GM19372 (cell line): ENCODE results near the gene CCDC159.
"Not testable (repeated sequence)": the region's sequence is repeated elsewhere in the genome, so short reads cannot be mapped to it uniquely, and the experiment has no call there.

Experiments
- ATAC-seq: cut with Tn5 transposase; IDR thresholded peaks from one replicate; pipeline ENCODE4 v1.9.1; 2021; ENCODE audit warnings: mild to moderate bottlenecking, low read depth, moderate library complexity; ENCODE audit not compliant: unreplicated experiment

CCDC159 gene

GRCh38 chr19:11337080-11337479 is 9.2 kb upstream of the CCDC159 start:
- ATAC-seq = no peak

DNA sequence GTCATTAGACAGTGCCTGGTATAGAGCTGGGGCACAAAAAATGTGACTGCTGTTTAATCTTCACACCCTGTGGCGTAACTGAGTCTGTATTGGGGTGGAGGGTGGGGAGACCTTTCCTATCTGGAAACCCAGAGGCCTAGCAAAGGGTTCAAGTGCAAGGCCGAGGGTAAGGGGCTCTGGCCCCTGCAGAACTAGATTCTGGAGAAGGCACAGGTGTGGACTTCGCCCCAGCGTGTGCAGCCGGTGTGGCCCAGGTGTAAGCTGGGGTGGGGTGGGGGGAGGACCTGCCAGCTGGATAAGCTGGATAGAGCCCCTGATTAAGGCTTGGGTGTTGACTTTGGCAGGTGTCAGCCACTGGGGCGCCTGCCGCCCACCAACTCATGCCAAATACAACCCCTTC is 8.2 kb upstream of the CCDC159 start:
- no peak for ATAC-seq

DNA sequence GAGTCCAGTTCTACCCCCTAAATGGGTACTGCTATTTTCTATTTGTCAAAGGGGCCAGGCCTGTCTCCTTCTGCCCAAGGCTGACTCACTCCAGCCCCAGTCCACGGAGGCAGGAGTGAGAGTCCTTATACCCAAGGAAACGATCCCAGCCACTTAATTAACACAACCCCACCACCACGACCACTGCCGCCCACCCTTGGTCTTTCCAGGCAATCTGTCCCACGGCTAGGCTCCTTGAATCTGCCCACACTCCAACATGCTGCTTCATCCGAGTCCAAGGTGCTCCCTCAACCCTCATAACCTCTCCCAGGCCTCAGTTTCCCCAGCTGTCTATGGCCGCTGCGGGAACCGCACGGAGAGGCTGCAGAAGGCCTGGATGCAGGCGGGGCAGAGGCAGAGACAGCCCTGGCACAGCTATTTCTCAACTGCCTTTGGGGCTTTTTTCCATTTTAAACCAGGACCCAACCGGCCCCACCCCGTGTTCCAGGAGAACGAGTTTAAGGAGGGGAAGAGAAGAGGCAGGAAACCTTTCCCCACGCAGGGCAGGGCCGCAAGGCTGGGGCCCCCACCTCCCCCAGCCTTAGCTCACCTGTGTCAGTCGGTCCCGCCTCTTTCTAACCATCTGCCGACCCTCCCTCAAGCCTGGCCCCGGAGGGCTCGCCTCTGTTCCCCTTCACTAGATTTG is 7.6 kb upstream of the CCDC159 start:
- no peak for ATAC-seq

- no peak for ATAC-seq
These were observed 6.8 kb upstream of the CCDC159 start, which contains the start of gene RAB3D for GRCh38 chr19:11339254-11340098. TSS of gene RAB3D (minus strand) at chr19:11339657. CDS start at chr19:11337399, 2,258 bp downstream.

GRCh38 chr19:11340099-11340467 is 6.2 kb upstream of the CCDC159 start:
- ATAC-seq = not testable (repeated sequence)

- ATAC-seq = no peak
These were observed 3.9 kb upstream of the CCDC159 start for GRCh38 chr19:11342429-11342828.

- ATAC-seq = no peak
These were observed 1.1 kb upstream of the CCDC159 start for GRCh38 chr19:11345122-11345803.

DNA sequence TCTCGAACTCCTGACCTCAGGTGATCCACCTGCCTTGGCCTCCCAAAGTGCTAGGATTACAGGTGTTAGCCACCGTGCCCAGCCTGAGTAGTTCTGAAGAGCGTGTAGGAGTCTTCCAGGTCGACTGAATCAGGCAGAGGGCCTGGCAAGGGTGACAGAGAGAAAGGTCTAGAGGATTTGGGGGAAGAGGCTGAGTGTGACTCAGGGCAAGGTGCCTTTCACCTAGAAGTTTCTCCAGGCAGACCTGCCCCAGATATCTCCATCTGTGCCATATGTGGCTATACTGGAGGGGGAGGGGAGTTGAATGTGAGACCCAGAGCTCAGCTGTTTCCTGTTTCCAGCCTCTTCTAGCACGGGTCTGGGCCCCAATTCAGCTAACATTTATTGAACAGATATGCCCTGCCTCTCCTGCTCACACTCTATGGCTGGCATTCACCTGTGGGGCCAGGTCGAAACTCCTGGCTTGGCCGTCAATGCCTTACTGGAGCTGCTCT is 1.3 kb downstream of the CCDC159 start:
- no peak for ATAC-seq

DNA sequence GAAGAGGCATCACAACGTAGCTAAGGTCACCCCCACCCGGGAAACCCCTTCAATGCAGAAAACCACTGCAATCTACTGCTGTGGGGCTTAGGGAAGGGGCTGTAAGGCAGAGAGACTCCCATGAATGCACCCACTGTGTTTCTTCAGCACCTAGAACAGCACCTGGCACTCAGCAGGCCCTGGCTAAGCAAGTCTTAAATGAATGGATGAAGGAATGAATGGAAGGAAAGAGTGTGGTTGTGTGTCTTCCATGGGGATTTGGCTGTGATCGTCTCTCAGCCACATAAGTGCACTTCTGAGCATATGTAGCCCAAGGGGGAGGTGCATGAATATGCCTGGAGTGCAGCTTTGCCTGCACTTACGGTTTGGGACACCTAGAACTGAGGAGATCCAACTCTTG is 2.9 kb downstream of the CCDC159 start:
- no peak for ATAC-seq

- not testable (repeated sequence) for ATAC-seq
These were observed 7.8 kb downstream of the CCDC159 start for GRCh38 chr19:11354102-11354501.

- ATAC-seq = no peak
These were observed 9.1 kb downstream of the CCDC159 start, which contains the start of gene PLPPR2 for GRCh38 chr19:11355160-11356073. TSS of gene PLPPR2 (plus strand) at chr19:11355432. CDS start at chr19:11357674, 2,242 bp downstream.

DNA sequence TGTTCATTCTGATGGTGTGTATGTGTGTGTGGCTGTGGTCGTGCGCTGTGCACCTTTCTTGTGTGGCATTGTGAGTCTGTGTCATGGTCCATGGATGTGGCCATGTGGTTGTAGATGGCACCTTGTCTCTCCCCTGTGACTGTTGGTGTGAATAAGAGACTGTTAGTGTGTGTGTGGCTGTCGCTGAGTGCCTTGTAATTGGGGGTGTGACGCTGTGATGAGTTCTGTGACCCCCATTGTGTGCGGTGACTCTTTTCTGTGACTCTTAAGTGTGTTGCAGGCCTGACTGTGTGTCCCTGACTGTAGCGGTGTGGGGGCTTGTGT is 9.7 kb downstream of the CCDC159 start:
- no peak for ATAC-seq

- ATAC-seq = no peak
These were observed 10.6 kb downstream of the CCDC159 start for GRCh38 chr19:11356676-11357550.

DNA sequence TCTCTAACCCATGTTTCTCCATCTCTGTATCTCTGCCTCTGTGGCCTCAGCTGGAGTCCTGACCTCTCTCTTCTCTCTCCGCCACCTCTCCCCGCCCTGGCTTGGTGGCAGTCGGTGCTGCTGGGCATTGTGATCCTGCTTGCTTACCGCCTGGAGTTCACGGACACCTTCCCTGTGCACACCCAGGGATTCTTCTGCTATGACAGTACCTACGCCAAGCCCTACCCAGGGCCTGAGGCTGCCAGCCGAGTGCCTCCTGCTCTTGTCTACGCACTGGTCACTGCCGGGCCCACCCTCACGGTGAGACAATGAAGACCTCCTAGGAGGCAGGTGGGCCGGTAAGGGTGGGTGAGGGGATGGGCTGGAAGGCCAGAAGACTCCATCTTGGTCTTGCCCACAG is 13.1 kb downstream of the CCDC159 start:
- no peak for ATAC-seq

DNA sequence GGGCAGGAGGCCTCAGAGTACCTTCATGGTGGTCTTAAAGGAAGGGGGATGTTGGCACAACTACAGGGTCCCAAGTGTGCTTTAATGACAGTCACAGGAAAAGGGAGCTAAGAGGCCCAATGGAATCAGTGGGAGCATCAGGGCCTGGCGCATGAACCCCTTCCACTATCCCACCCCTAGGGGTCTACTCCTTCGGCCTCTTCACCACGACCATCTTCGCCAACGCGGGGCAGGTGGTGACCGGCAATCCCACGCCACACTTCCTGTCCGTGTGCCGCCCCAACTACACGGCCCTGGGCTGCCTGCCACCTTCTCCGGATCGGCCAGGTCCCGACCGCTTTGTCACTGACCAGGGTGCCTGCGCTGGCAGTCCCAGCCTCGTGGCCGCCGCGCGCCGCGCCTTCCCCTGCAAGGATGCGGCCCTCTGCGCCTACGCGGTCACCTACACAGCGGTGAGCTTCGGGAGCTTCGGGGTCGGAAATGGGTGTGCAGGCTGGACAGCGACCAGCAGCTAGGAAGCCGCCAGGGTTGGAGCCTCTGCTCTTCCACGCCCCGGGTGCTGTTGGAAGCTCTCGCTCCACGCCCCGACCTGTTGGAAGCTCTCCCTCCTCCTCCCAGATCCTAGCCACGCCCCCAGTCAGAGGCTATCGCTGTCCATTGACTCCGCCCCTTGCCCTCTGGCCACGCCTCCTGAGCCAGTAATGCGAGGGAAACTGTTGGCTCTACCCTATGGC is 14.9 kb downstream of the CCDC159 start:
- ATAC-seq = no peak

DNA sequence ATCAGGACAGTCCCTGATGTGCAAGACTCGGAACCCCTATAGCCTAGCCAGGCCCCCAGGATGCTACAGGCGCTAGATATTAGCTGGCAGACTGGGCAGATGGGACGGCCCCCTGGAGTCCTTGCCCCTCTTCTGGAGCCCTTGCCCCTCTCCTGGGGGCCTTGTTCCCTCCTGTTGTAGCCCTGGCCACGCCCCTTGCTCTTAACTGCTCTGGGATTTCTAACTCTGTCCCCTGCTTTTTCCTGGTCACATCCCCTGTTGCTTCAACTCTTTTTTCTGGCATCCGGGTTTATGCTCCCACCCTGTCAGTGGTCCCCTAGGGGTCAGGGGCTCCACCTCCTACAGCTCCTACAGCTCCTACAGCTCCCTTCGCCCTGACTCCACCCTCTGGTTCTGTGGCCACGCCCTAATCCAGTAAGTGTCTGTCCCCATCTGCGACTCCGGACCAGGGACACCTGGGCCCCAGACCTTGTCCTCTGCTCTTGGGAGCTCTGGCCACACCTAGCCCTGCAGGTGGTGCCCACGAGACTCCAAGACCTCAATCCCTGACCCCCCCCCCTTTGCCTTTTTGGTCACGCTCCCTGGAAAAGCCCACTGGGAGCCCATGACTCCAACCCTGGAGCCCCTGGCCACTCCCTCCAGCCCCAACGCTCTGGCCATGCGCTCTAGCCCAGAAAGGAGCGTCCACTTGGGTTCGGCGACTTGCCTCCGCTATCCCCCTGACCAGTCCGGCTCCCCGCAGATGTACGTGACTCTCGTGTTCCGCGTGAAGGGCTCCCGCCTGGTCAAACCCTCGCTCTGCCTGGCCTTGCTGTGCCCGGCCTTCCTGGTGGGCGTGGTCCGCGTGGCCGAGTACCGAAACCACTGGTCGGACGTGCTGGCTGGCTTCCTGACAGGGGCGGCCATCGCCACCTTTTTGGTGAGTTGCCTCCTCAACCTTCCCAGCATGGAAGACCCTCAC is 15.7 kb downstream of the CCDC159 start:
- ATAC-seq = no peak

DNA sequence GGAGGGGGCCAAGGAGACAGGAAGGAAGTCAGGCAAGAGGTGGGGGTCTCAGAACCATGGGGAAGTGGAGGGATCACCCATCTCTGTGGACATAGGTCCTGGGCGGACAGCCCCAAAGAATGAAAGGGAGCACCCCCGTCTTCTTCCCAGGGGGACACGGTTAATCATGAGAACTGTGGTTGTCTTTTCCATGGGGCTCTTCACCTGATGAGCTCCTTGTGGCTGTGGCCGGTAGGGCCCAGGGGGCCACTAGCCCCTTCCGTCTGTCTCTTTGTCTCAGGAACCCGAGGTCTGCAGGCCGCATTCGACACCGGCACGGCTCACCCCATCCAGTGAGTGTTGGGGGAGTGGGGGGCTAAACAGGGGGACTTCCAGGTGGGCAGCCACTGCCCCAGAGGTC is 17.6 kb downstream of the CCDC159 start:
- no peak for ATAC-seq
